GM23248 (cell line): ENCODE results near the gene DCDC2.

Experiments used
- EZH2 ChIP-seq: fragments of 200-600 bp; sonication (generic); IDR thresholded peaks from 2 replicates; pipeline ENCODE4 v1.6.1; 2018; ENCODE audit warnings: antibody characterized with exemption, mild to moderate bottlenecking; ENCODE audit not compliant: insufficient read depth, poor library complexity, severe bottlenecking
- EZH2phosphoT487 ChIP-seq: fragments of 200-600 bp; sonication (generic); IDR thresholded peaks from 2 replicates; pipeline ENCODE4 v1.6.1; 2018; ENCODE audit warnings: antibody characterized with exemption, moderate library complexity, mild to moderate bottlenecking, low read depth; ENCODE audit not compliant: insufficient read depth

- TF ChIP-seq EZH2 (peak; percentile 46), EZH2phosphoT487 (no peak)
Measured at GRCh38 chr6:24358219-24358821, 461 bp upstream of the DCDC2 start.
